Activated CD4-positive, alpha-beta T cell treated with anti-CD3 and anti-CD28 coated beads for 36 hours (primary cell): Measurements from ENCODE around the gene PI4KB. TPM values are rescaled to one million over a fixed set of nuclear protein-coding genes. Genes with fewer than 3 reads are reported as not detected.
A peak's percentile ranks its signal among the peaks of the same experiment; 100 is the strongest.

Source experiments
- ATAC-seq: fragments of 200-7000 bp; cut with Tn5 transposase; one replicate; pipeline ENCODE4 v1.10.0; 2021; ENCODE audit warnings: mild to moderate bottlenecking, moderate library complexity
- CTCF ChIA-PET: fragments of 350-600 bp; sonication (Branson Sonifier 250); formaldehyde crosslinking; loops from one replicate; lab custom pipeline; 2021; ENCODE audit warnings: antibody characterized with exemption; lab: Charles Lee
- POLR2A ChIA-PET: fragments of 350-600 bp; sonication (Branson Sonifier 250); formaldehyde crosslinking; loops from one replicate; lab custom pipeline; 2021; ENCODE audit warnings: antibody characterized with exemption, inconsistent platforms; lab: Charles Lee
- DNase-seq: peaks from one replicate; pipeline ENCODE4 v3.0.0-alpha.2; 2020
- H3K27ac Mint-ChIP-seq: one replicate; pipeline ENCODE4 v1.8.0; 2021; ENCODE audit warnings: mixed read lengths
- H3K27me3 Mint-ChIP-seq: one replicate; pipeline ENCODE4 v1.8.0; 2021; ENCODE audit warnings: mixed read lengths
- H3K36me3 Mint-ChIP-seq: one replicate; pipeline ENCODE4 v1.8.0; 2021; ENCODE audit warnings: low read depth, mixed read lengths
- H3K4me1 Mint-ChIP-seq: one replicate; pipeline ENCODE4 v1.8.0; 2021; ENCODE audit warnings: mixed read lengths
- H3K4me3 Mint-ChIP-seq: one replicate; pipeline ENCODE4 v1.8.0; 2021; ENCODE audit warnings: mild to moderate bottlenecking, moderate library complexity, mixed read lengths
- H3K9me3 Mint-ChIP-seq: one replicate; pipeline ENCODE4 v1.8.0; 2021; ENCODE audit warnings: low read depth, mixed read lengths
- intact Hi-C, 2 experiments: fragments of 100-400 bp; cut with DNase I in 1 of 2; cut with micrococcal nuclease in 1 of 2; formaldehyde crosslinking; loops; one replicate each; pipeline versions ENCODE4 v1.14.2 to v1.15.1; 2022 to 2024; cut with DNase I, micrococcal nuclease
- total RNA-seq, 2 experiments: library from RNA; stranded (reverse); gene quantifications; one replicate each; pipeline ENCODE4 v1.2.3, GENCODE V29; 2021

The PI4KB gene
- total RNA-seq = 10 to 100 TPM; 53.0 to 54.5 TPM

GRCh38 chr1:151327223-151327902 is at the start of gene PI4KB:
Gene PI4KB (minus strand): TSS chr1:151327416. CDS start chr1:151316481, 10,935 bp downstream.
- H3K36me3 Mint-ChIP-seq = peaks cover 25% of the 10 kb centered on the region
- DNase-seq (peak; percentile 92), ATAC-seq (peak; percentile 94)
- intact Hi-C loops = loop anchor here (1.0 to 5.0 kb wide), 17 partner anchors 13 to 765 kb away; partner anchors contain the start of genes RFX5 (in 2 of the 2), C2CD4D (in 1 of the 2), GABPB2 (in 1 of the 2) and MRPL9 (in 1 of the 2)
- no peaks in the 10 kb centered on the region for H3K27me3 Mint-ChIP-seq
- no peaks in the 10 kb centered on the region for H3K9me3 Mint-ChIP-seq
- peak within 1 kb of the TSS; percentile 95 for H3K27ac Mint-ChIP-seq
- peak within 1 kb of the TSS; percentile 92 for H3K4me3 Mint-ChIP-seq
- POLR2A ChIA-PET = interaction anchor here (0.6 to 3.1 kb wide), 8 partner anchors 11 to 463 kb away, joined by 3 to 29 read pairs (median 4); partner anchors contain the start of genes PSMD4, TDRKH and ZNF687
- peaks cover 30% of the 10 kb centered on the region for H3K4me1 Mint-ChIP-seq
- CTCF ChIA-PET = interaction anchor here (0.7 to 8.5 kb wide), 11 partner anchors 9 to 122 kb away, joined by 3 to 80 read pairs (median 4); partner anchors contain the start of gene RFX5

- CTCF ChIA-PET = interaction anchor here (1.1 kb wide), 1 partner anchor 72 kb away, joined by 3 read pairs; no protein-coding TSS in a partner anchor
- POLR2A ChIA-PET = interaction anchor here (0.6 kb wide), 1 partner anchor 328 kb away, joined by 3 read pairs; no protein-coding TSS in a partner anchor
Measured at GRCh38 chr1:151373196-151373595, 46.0 kb upstream of the PI4KB start.

GRCh38 chr1:151372058-151372934 is 45.1 kb upstream of the PI4KB start, which contains the start of gene SELENBP1:
Gene SELENBP1 (minus strand): TSS chr1:151372705. CDS start chr1:151372641, 64 bp downstream.
- DNase-seq = no peak
- no peak for ATAC-seq
- ChIA-PET CTCF (interaction anchor here (0.7 kb wide), 1 partner anchor 391 kb away, joined by 3 read pairs; the partner anchor contains the start of gene MRPL9), POLR2A (interaction anchor here (0.6 kb wide), 1 partner anchor 329 kb away, joined by 3 read pairs; no protein-coding TSS in a partner anchor)
- H3K27me3 Mint-ChIP-seq = no peaks in the 10 kb centered on the region
- no peaks in the 10 kb centered on the region for H3K36me3 Mint-ChIP-seq
- intact Hi-C loops = no loop called here
- H3K4me3 Mint-ChIP-seq = no peak within 1 kb of the TSS
- no peaks in the 10 kb centered on the region for H3K9me3 Mint-ChIP-seq
- H3K4me1 Mint-ChIP-seq = no peaks in the 10 kb centered on the region
- H3K27ac Mint-ChIP-seq = no peak within 1 kb of the TSS

More at GRCh38 chr1:151373196-151373595, 46.0 kb upstream of the PI4KB start:
- no peaks in the 10 kb centered on the region for H3K36me3 Mint-ChIP-seq
- DNase-seq (no peak), ATAC-seq (no peak)
- H3K4me1 Mint-ChIP-seq = no peaks in the 10 kb centered on the region
- H3K27me3 Mint-ChIP-seq = no peaks in the 10 kb centered on the region
- H3K27ac Mint-ChIP-seq = no peak overlapping the region
- intact Hi-C loops = no loop called here
- H3K9me3 Mint-ChIP-seq = no peaks in the 10 kb centered on the region
- H3K4me3 Mint-ChIP-seq = no peak overlapping the region

- intact Hi-C loops = no loop called here
- ATAC-seq = no peak
- Mint-ChIP-seq H3K27me3 (no peaks in the 10 kb centered on the region), H3K4me3 (no peak overlapping the region), H3K27ac (no peak overlapping the region), H3K36me3 (no peaks in the 10 kb centered on the region), H3K9me3 (no peaks in the 10 kb centered on the region), H3K4me1 (no peaks in the 10 kb centered on the region)
- DNase-seq = no peak
- ChIA-PET CTCF (no interaction called here), POLR2A (no interaction called here)
Measured at GRCh38 chr1:151371370-151372057, 44.3 kb upstream of the PI4KB start.

- no peak for DNase-seq
- no peaks in the 10 kb centered on the region for H3K27me3 Mint-ChIP-seq
- ATAC-seq = no peak
- ChIA-PET POLR2A (no interaction called here), CTCF (interaction anchor here (0.6 to 1.1 kb wide), 5 partner anchors 20 to 224 kb away, joined by 3 to 6 read pairs (median 3); no protein-coding TSS in a partner anchor)
- H3K9me3 Mint-ChIP-seq = no peaks in the 10 kb centered on the region
- no peaks in the 10 kb centered on the region for H3K36me3 Mint-ChIP-seq
- H3K4me1 Mint-ChIP-seq = no peaks in the 10 kb centered on the region
- H3K4me3 Mint-ChIP-seq = no peak overlapping the region
- intact Hi-C loops = no loop called here
- no peak overlapping the region for H3K27ac Mint-ChIP-seq
Measured at GRCh38 chr1:151370211-151370911, 43.1 kb upstream of the PI4KB start.

GRCh38 chr1:151369621-151370048 is 42.4 kb upstream of the PI4KB start:
- POLR2A ChIA-PET = no interaction called here
- intact Hi-C loops = no loop called here
- no peaks in the 10 kb centered on the region for H3K36me3 Mint-ChIP-seq
- no peak overlapping the region for H3K4me3 Mint-ChIP-seq
- H3K27me3 Mint-ChIP-seq = no peaks in the 10 kb centered on the region
- no peak overlapping the region for H3K27ac Mint-ChIP-seq
- no peak for ATAC-seq
- no peaks in the 10 kb centered on the region for H3K4me1 Mint-ChIP-seq
- H3K9me3 Mint-ChIP-seq = no peaks in the 10 kb centered on the region
- CTCF ChIA-PET = interaction anchor here (0.9 to 1.1 kb wide), 4 partner anchors 19 to 224 kb away, joined by 3 to 6 read pairs (median 3); no protein-coding TSS in a partner anchor
- no peak for DNase-seq

- H3K27ac Mint-ChIP-seq = no peak overlapping the region
- no peaks in the 10 kb centered on the region for H3K27me3 Mint-ChIP-seq
- CTCF ChIA-PET = no interaction called here
- no peaks in the 10 kb centered on the region for H3K36me3 Mint-ChIP-seq
- no peak for DNase-seq
- no peaks in the 10 kb centered on the region for H3K4me1 Mint-ChIP-seq
- H3K9me3 Mint-ChIP-seq = no peaks in the 10 kb centered on the region
- POLR2A ChIA-PET = no interaction called here
- intact Hi-C loops = no loop called here
- H3K4me3 Mint-ChIP-seq = no peak overlapping the region
- ATAC-seq = no peak
Measured at GRCh38 chr1:151369302-151369610, 42.0 kb upstream of the PI4KB start.

GRCh38 chr1:151368393-151369301 is 41.4 kb upstream of the PI4KB start:
- ChIA-PET CTCF (interaction anchor here (0.5 kb wide), 1 partner anchor 268 kb away, joined by 3 read pairs; no protein-coding TSS in a partner anchor), POLR2A (no interaction called here)
- intact Hi-C loops = no loop called here
- no peak for ATAC-seq
- no peaks in the 10 kb centered on the region for H3K4me1 Mint-ChIP-seq
- H3K36me3 Mint-ChIP-seq = no peaks in the 10 kb centered on the region
- no peaks in the 10 kb centered on the region for H3K27me3 Mint-ChIP-seq
- no peak for DNase-seq
- H3K27ac Mint-ChIP-seq = no peak overlapping the region
- no peak overlapping the region for H3K4me3 Mint-ChIP-seq
- H3K9me3 Mint-ChIP-seq = no peaks in the 10 kb centered on the region

- intact Hi-C loops = no loop called here
- DNase-seq = no peak
- ATAC-seq = no peak
- Mint-ChIP-seq H3K4me1 (no peaks in the 10 kb centered on the region), H3K9me3 (no peaks in the 10 kb centered on the region), H3K27ac (no peak overlapping the region), H3K27me3 (no peaks in the 10 kb centered on the region), H3K36me3 (no peaks in the 10 kb centered on the region), H3K4me3 (no peak overlapping the region)
- CTCF ChIA-PET = interaction anchor here (0.9 kb wide), 1 partner anchor 114 kb away, joined by 3 read pairs; the partner anchor contains the start of gene PSMD4
- POLR2A ChIA-PET = interaction anchor here (0.5 kb wide), 1 partner anchor 28 kb away, joined by 6 read pairs; no protein-coding TSS in a partner anchor
Measured at GRCh38 chr1:151367658-151368392, 40.6 kb upstream of the PI4KB start.
